Measurements from ENCODE around the gene CALHM5.

Gene CALHM5, protein sequence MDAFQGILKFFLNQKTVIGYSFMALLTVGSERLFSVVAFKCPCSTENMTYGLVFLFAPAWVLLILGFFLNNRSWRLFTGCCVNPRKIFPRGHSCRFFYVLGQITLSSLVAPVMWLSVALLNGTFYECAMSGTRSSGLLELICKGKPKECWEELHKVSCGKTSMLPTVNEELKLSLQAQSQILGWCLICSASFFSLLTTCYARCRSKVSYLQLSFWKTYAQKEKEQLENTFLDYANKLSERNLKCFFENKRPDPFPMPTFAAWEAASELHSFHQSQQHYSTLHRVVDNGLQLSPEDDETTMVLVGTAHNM

DNA sequence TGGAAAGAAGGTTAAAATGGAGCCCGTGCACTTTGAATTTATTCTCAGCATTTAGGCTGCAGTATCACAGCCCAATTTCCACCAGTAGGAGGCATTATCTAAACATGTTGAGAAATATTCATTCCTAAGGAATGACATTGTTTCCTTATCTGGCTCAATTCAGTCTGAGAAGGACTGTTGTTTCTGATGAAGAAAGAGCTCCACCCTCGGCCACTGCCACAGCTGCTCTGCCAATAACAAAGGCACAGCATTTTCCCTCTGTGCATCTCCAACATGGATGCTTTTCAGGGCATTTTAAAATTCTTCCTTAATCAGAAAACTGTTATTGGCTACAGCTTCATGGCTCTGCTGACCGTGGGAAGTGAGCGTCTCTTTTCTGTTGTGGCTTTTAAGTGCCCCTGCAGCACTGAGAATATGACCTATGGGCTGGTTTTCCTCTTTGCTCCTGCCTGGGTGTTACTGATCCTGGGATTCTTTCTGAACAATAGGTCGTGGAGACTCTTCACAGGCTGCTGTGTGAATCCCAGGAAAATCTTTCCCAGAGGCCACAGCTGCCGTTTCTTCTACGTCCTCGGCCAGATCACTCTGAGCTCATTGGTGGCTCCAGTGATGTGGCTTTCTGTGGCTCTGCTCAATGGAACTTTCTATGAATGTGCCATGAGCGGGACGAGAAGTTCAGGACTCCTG is at the start of gene CALHM5:
Gene CALHM5, plus strand, starts transcription at position 216 of the 687 bp plus-strand sequence. Its CDS starts 58 bp downstream, at position 274.
- in situ Hi-C loops (cut with HindIII; ENCODE audit: low sequenced_read_pairs) = no loop called here

DNA sequence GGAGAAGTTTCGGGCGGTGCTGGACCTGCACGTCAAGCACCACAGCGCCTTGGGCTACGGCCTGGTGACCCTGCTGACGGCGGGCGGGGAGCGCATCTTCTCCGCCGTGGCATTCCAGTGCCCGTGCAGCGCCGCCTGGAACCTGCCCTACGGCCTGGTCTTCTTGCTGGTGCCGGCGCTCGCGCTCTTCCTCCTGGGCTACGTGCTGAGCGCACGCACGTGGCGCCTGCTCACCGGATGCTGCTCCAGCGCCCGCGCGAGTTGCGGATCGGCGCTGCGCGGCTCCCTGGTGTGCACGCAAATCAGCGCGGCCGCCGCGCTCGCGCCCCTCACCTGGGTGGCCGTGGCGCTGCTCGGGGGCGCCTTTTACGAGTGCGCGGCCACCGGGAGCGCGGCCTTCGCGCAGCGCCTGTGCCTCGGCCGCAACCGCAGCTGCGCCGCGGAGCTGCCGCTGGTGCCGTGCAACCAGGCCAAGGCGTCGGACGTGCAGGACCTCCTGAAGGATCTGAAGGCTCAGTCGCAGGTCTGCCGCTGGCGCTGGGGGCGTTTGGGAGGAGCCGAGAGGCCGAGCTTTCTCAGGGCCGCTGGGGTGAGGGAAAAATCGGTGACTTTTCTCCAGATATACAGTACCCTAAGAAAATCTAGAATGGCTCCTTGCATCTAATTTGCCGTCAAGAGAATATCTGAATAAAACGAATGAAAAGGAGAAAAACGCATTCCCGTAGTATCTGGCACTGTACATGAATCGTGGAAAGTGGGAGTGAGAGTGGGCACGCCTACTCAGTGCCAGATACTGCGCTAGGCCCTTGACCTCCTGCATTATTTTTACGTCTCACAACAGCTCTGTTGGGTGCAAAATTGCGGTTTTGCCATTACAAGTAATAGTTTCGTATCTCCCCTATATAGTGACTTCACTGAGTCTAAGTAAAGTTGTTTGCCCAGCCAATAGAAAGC is 49.2 kb upstream of the CALHM5 start:
- in situ Hi-C loops (cut with HindIII; ENCODE audit: low sequenced_read_pairs) = no loop called here

DNA sequence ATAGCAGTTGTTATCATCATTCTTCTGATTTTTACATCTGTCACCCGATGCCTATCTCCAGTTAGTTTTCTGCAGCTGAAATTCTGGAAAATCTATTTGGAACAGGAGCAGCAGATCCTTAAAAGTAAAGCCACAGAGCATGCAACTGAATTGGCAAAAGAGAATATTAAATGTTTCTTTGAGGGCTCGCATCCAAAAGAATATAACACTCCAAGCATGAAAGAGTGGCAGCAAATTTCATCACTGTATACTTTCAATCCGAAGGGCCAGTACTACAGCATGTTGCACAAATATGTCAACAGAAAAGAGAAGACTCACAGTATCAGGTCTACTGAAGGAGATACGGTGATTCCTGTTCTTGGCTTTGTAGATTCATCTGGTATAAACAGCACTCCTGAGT is 48.1 kb upstream of the CALHM5 start:
- in situ Hi-C loops (cut with HindIII; ENCODE audit: low sequenced_read_pairs) = no loop called here

DNA sequence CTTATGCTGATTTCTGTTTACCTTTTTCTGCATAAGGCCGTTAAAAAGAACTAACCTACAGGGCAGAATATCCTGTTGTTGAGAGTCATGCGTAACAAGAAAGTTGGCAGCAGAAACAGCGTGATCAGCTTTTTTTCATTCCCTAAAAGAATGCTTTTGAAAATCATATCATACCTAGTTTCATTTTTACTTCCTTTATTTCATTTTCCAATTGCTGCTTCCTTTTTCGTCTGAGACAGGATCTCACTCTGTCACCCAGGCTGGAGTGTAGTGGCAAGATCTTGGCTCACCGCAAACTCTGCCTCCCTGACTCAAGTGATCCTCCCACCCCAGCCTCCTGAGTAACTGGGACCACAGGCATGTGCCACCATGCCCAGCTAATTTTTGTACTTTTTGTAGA is 46.2 kb upstream of the CALHM5 start:
- in situ Hi-C loops (cut with HindIII; ENCODE audit: low sequenced_read_pairs) = no loop called here

DNA sequence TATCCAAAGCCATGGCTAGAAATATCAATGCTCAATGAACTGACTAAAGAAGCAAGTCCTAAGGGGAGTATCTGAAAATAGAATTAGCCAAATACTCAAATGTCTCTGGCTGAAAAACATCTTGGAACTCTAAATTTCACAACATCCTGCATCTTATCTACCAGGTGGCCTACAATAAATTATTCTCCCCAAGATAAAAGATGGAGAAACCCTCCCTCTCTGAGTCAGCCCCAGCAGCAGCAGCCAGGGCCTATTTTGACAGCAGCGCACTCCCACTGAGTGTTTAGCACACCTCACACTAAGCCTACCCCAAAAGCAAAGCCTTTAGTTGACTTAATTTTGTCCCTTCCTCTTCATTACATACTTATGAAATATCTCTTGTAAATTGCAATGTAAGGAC is 44.3 kb upstream of the CALHM5 start:
- in situ Hi-C loops (cut with HindIII; ENCODE audit: low sequenced_read_pairs) = no loop called here

DNA sequence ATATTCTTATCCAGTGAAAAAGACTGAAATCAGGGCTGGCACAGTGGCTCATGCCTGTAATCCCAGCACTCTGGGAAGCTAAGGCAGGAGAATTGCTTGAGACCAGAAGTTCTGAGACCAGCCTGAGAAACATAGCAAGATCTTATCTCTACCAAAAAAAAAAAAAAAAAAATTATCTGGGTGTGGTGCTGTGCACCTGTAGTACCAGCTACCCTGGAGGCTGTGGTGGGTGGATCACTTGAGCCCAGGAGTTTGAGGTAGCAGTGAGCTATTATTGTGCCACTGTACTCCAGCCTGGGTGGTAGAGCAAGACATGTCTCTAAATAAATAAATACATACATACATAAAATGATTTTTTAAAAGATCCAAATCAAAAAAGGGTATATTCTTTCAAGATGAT is 43.9 kb upstream of the CALHM5 start:
- in situ Hi-C loops (cut with HindIII; ENCODE audit: low sequenced_read_pairs) = no loop called here

DNA sequence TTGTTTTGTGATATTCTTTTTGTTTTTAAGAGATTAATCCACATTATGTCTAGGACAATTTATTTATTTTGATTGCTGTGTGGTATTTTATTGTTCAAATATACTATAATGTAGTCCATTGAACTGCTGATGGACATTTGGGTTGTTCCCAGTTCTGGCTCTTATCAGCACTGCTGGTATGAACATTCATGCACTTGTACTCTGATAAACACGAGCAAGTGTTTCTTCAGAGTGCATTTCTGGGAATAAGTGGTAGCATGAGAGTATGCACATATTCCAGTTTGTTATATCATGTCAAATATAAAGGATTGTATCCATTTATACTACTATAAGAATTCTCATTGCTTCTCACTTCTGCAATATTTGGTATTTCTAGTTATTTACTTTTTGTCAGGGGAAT is 43.1 kb upstream of the CALHM5 start:
- in situ Hi-C loops (cut with HindIII; ENCODE audit: low sequenced_read_pairs) = no loop called here

DNA sequence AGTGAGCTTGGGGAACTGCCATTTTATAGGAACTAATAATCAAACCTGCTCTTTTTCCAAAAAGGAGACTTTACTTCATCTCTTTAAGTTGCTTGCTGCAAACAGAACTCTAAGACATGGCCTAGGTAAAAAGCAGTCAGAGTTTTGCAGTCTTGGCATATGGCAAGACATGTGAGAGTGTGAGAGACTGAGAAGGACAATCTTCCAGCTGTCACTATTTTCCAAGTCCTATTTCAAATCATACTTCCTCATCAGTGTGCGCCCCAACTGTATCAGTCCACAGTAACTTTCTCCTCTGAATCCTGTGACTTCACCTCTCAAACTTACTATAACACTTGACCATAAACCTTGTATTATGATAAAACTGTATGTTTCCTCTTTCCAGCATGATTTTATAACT is 39.9 kb upstream of the CALHM5 start:
- in situ Hi-C loops (cut with HindIII; ENCODE audit: low sequenced_read_pairs) = no loop called here

DNA sequence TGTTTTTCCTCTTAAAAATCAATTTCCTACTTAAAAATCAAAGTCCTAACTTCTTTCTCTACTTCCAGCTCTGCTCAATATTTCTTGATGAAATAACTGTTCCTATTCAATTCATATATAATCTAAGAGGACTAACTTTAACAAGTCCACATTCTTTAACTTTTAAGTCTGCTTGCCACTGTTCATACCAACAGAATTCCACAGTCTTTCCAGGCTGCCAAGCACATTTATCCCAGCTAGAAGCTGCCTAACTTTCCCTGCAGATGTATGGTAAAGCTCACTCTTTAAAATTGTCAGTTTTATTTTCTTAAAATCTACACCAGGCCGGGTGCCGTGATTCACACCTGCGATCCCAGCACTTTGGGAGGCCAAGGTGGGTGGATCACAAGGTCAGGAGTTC is 38.7 kb upstream of the CALHM5 start:
- in situ Hi-C loops (cut with HindIII; ENCODE audit: low sequenced_read_pairs) = no loop called here

DNA sequence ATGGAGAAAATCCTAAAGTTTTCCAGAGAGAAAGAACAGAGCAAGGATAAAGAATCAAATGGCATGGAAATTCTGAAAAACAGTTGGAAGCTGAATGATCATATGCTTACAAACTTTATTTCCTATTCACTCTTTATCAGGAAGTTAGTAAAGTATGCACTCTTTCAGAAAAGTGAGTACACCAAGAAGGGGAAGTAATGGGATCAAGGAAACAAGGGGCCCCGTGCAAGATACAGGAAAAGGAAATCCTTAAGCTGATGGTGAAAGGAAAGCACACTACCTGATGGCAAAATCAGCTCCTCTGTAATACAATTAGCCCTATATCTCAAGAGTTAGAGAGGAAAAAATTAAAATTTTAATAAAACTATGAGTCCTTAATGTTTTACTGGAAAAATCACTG is 36.3 kb upstream of the CALHM5 start:
- in situ Hi-C loops (cut with HindIII; ENCODE audit: low sequenced_read_pairs) = no loop called here

DNA sequence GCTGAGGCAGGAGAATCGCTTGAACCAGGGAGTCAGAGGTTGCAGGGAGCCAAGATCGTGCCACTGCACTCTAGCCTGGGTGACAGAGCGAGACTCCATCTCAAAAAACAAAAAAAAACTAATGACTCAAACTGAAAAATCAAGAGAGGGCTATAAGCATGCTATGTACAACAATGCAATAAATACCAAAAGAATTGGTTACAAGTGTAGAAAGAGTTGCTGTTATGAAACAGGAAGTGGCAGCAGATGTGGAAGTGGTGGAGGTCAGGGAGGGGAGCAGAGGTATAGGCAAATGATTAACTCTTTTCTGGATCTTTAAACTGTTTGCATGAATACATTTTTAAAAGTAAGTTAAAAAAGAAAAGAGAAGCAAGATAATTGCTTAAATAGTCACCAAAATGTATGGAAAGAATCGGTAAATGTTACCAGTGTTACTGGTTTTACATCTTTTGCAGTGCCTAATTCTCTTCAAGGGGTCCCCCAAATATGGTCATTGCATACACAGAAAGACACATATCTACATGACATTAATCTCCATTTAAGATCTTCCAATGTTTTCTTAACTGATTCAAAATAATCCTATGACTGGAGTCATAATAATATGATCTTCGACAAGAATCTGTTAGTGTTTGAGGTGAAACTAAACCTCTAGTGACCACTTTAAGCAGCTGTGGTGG is 35.3 kb upstream of the CALHM5 start:
- in situ Hi-C loops (cut with HindIII; ENCODE audit: low sequenced_read_pairs) = no loop called here

DNA sequence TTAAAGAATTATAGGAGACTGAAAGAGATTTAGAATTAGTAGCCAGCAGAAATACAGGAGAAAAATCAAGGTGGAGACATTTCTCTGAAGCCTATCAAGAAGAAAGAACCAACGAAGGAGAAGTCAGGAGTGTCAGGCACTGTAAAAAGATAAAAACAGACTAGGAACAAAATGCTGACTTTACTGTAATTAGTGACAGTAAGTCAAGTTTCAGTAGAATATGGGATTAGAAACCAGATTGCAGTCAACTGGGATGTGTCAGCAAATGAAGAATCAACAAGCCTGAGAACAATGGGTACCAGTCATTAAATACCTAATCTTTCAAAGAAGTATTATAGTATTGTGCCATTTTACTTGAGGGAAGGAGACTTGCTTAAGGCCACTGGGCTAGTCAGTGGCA is 28.7 kb upstream of the CALHM5 start:
- in situ Hi-C loops (cut with HindIII; ENCODE audit: low sequenced_read_pairs) = no loop called here

DNA sequence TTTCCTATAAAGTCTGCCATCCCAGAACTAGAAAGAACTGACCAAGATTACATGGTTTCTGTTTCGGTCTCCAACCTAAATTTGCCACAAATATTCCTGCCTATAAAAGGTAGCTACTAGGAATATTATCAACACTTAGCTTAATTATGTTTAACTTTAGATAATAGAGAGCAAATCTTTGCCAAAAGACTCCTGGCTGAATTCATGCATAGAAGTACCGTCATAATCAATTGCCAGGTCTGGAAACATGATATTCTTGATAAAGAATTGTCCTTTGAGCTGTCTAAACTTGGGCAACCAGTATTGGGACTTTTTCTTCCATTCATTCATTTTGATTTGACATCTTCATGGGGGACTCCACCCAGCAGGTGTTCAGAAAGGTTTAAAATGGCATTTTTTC is 27.8 kb upstream of the CALHM5 start:
- in situ Hi-C loops (cut with HindIII; ENCODE audit: low sequenced_read_pairs) = no loop called here

DNA sequence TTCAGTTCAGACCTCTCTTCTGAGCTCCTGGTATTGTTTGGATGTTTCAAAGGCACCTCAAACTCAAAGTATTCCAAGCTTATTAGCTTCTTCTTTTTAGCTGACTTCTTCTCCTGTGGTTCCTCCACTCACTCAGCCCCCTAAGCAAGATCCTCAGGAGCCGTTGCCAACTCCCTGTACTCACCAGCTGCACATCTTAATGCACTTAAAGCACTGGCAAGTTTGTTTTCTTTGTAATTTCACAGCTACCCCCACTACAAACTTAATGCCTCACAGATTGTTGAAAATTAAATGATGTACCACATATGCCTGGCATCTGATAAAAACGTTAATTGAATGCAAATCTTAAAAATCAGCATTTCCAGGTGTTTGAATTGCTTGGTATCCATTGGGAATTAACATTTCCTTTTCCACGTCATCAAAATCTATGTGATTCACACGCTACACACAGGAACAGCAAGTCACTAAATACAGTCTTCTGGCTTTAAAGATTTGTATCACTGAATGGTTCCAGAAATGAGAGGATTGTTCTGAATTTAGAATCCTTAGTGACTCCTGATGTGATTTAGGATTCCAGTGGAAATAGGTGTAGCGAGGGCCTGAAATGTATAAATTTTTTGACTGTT is 25.8 kb upstream of the CALHM5 start:
- in situ Hi-C loops (cut with HindIII; ENCODE audit: low sequenced_read_pairs) = no loop called here

DNA sequence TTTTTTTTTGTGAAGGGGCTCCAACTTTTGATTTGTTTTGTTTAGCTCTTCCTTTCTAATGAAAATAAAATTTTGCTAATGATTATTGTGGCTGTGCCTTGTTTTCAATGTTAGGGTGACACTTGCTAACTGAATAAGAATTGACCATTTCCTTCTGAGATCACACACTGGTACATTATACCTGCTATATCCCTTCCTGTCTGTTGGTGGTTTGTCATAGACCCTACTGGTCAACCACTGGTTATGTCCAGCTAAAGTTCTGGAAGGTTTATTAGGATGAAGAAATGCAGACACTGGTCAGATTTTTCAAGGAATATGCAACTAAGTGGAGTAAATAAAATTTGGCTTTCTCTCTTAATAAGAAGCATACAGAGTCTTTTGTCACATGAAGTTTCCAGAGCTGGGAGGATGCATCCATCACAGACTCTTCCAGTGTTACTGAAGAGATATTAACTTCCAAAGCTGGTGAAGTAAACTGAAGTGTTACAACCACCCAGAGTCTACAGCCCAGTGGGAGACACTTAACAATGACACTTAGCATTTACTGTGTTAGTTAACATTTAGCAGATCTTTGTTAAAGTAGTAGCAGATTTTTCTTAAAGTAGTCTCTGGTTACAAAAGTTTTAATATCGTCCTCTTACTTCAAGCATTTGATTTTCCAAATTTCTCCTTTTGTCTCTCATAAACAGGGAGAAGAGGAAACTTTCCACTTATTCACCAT is 19.7 kb upstream of the CALHM5 start:
- in situ Hi-C loops (cut with HindIII; ENCODE audit: low sequenced_read_pairs) = no loop called here

DNA sequence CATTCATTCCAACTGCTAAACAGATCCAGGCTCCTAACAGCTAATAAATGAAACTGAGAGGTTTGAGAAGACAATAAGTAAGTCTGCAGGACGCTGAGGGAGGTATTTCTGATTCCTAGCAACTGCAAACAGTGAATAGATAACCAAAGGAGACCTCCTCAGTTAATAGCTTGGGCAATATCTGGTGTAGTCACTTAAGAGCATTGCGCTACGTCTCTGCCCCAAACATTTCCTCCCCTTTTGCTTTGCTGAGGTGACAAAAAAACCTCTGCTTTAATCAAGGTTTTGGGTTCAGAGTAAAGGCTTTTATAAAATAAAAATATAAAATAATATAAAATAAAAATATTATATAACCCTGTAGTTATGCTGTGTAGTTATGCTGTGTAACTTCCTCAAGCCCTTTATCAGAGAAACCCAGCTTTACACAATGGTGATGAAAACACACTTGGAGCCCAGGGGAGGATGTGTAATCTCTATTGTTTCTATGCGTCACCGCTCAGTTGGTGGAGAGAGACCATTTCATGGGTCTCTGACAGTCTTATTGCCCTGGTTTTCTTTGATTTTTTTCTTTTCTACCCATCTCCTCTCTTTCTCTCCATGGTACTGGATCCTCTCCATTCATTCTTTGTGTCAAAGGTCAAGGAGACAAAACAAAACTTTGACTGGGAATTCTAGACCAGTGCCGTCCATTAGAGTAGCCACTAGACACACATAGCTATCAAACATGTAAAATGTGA is 18.9 kb upstream of the CALHM5 start:
- in situ Hi-C loops (cut with HindIII; ENCODE audit: low sequenced_read_pairs) = no loop called here

DNA sequence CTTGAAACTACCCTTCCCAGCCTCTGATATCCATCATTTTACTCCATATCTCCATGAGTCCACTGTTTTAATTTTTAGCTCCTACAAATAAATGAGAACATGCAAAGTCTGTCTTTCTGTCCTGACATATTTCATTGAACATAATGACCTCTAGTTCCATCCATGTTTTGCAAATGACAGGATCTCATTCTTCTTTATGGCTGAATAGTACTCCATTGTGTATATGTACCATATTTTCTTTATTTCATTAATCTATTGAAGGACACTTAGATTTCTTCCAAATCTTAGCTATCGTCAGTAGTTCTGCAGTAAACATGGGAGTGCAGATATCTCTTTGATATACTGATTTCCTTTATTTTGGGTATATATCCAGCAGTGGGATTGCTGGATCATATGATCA is 16.3 kb upstream of the CALHM5 start:
- in situ Hi-C loops (cut with HindIII; ENCODE audit: low sequenced_read_pairs) = loop anchor here (5.0 kb wide), 1 partner anchor 48 kb away; no protein-coding TSS in a partner anchor

DNA sequence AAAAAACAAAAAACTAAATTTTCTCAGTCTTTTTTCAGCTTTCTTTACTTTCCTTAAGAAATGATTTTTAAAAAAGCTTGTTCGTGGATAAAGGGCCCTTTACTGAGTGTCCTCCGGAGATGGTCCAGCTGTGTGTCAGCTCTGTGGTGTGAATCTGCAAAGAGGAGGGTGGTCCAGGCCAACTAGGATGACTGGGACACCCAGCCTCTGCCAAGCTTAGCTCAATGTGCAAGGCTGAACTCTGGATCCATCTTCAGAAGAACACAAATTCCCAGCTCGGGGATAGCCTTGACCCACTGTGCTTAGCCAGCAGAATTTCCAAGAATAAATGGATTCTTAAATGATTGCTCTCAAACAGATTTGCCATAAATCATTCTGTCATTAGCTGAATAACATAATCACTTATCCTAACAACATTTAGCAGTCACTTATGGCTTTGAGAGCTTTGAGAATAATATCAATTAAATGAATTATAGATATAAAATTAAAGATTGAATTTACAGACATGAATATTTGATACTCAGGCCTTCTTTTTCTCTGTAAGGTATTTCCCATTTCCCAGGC is 14.2 kb upstream of the CALHM5 start:
- in situ Hi-C loops (cut with HindIII; ENCODE audit: low sequenced_read_pairs) = loop anchor here (5.0 kb wide), 1 partner anchor 50 kb away; no protein-coding TSS in a partner anchor

DNA sequence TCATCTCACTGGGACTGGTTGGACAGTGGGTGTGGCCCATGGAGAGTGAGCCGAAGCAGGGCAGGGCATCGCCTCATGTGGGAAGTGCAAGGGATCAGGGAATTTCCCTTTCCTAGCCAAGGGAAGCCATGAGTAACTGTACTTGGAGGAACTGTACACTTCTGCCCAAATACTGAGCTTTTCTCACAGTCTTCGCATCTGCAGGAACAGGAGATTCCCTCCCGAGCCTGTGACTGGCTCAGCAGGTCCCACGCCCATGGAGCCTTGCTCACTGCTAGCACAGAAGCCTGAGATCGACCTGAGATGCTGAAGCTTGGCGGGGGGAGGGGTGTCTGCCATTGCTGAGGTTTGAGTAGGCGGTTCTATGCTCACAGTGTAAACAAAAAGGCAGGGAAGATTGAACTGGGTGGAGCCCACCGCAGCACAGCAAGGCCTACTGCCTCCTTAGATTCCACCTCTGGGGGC is 10.4 kb upstream of the CALHM5 start:
- in situ Hi-C loops (cut with HindIII; ENCODE audit: low sequenced_read_pairs) = no loop called here

All from endothelial cell of hepatic sinusoid (primary cell).